Activated CD8-positive, alpha-beta memory T cell treated with anti-CD3 and anti-CD28 coated beads for 48 hours (primary cell): Measurements from ENCODE around the gene SEC14L5.
"Not testable (repeated sequence)": the region's sequence is repeated elsewhere in the genome, so short reads cannot be mapped to it uniquely, and the experiment has no call there.

Experiments
- DNase-seq, 3 experiments: peaks; one replicate each; pipeline ENCODE4 v3.0.0-alpha.2; 2020; ENCODE audit warnings: low read depth in 2 of 3, low spot score in 2 of 3

SEC14L5 gene

DNA sequence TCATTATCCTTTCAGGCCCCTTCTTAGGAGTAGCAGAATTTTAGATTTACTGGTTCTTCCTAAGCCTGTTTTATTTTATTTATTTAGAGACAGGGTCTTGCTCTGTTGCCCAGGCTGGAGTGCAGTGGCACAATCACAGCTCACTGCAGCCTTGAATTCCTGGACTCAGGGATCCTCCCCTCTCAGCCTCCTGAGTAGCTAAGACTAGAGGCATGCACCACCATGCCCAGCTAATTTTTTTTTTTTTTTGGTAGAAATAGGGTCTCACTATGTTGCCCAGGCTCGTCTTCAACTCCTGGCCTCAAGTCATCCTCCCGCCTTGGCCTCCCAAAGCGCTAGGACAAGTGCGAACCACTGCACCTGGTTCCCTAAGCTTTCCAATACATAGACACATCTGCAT is 28.5 kb upstream of the SEC14L5 start:
- not testable (repeated sequence) for DNase-seq

DNA sequence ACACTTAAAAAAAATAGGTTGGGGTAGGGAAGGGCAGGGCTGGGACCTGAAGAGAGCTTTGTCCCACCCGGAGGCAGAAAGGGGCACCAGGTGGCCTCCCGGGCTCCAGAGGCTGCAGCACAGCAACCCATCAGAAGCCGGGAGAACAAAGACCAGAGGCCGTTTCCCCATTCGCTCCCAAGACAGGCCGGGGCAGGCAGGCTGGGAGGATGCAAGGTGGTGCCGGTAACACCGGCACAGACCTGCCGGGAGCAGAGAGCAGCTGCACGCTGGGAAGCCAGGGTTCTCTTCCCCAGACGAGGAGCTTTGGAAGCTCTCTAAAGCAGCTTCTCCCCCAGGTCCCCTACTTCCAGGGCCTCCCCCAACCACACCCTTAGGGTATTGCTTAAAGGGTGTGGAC is 26.7 kb upstream of the SEC14L5 start:
- no peak for DNase-seq

DNA sequence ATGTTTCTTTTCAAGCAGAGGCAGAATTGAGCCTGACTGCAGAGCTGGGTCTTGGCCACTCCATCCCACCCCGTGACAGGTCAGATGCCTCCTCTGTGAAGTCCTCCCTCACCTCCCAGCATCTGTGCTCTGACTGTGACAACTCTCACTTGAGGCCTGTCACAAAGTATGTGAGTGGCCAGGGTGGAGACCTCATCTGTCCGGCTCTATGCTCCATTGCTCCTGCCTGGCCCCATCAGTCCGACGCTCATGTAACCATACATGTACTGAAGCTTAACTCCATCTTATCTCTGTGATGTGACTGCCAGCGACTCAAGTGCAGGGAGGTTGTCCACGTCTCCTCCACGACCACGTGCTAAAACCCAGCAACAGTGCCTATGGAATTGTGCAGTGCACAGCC is 24.7 kb upstream of the SEC14L5 start:
- no peak for DNase-seq

DNA sequence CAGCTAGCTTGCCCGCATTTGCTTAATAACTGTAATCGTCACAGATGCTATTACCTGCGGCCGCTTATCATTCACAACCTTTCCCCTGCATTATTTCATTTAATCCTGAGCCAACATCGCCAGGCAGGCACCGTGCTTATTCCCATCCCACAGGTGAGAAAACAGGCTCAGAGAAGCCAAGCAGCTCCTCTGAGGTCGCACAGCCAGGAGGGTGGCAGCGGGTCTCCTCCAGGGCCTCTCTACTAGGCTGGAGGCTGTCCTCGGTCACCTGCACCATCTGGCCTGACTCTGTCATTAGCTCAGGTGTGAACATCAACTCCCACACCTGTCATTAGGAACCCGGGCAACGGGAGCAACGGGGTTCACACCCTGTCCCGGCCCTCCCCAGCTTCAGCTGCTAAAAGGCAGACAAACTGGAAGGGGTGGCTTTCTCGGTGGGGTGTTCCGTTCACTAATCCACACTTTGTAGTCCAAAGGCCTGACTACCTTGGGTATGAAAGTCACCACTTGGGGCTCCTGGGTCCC is 24.2 kb upstream of the SEC14L5 start:
- DNase-seq, result no peak

DNA sequence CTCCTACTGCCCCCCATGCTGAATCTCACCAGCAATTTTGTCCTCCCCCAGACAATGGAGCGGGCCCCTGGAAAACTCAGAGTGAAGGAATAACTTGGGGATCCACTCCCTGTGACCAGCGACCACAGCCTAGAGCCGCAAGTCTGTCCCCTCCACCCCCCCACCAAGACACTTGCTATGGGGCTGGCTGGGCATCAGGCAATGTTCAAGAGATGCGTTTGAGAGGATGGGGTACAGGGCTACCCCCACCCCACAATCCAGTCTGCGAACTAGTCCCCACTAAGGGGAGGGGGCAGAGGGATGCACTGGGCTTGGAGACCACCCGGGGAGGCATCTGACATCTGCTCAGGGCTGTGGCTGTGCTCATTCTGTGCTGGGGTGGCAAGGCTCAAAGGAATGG is 23.5 kb upstream of the SEC14L5 start:
- no peak for DNase-seq

DNA sequence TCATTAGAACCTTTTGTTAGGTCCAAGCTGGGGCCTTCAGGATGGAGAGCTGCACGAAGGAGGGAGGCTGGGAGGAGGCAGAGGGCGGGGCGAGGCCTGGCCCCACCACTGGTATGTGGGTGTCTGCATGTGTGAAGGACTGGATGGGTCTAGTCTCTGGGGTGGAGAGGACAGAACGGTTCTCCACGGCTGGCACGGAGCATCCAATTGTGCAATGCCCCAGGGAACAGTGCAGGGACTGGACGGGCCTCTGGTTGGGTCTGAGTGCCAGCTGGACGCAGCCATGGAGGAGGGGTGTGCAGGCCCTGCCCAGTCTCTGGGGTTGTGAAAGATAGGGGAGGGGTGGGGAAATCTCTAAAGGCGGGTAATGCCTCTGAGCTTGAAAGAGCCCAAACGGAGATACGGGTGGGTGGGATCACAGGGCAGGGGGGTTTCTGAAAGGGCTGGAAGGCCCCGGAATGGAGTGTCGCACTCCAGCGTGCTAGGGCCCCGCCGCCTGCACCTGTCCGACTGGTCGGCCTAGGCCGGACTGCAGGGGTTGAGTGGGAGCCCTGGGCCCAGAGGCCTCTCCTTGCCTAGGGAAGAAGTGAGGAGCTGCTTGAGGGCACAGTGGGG is 22.8 kb upstream of the SEC14L5 start:
- no peak for DNase-seq

DNA sequence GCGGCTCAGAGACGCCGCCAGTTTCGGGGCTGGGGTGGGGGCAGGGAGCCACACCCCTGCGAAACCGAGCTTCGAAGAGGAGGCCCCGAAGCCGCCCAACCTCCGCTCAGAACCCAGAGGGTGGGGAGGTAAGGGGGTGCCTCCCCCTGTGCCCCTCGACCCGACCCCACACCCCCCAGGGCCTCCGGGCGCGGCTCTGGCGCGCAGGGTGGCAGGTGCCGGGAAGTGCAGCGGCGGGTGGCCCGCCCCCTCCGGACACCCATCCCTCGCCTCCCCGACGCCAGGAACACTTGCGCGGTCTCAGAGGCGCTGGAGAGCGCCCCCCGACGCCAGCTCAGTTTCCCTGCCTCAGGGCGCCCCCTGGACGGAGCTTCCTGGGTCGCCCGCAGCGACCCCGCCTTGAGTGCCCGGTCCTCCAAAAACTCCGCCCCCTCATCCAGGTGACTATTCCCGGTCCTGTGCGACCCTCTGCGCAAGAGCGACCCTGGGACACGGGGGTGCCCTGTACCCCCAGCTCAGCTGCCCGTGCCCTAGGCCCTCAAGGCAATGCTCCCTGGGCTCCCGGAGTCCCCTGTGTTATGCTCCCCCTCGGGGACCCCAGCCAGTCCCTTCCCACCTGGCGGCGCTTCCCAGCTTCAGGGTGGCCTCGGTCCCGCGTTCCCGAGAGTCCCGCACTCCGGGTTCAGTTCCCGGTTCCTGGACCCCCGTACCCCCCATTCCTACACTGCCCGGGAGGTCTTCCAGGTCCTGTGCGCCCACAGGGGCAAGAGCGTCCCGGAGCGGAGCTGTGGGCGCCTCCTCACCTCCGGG is 21.7 kb upstream of the SEC14L5 start:
- DNase-seq, result no peak

DNA sequence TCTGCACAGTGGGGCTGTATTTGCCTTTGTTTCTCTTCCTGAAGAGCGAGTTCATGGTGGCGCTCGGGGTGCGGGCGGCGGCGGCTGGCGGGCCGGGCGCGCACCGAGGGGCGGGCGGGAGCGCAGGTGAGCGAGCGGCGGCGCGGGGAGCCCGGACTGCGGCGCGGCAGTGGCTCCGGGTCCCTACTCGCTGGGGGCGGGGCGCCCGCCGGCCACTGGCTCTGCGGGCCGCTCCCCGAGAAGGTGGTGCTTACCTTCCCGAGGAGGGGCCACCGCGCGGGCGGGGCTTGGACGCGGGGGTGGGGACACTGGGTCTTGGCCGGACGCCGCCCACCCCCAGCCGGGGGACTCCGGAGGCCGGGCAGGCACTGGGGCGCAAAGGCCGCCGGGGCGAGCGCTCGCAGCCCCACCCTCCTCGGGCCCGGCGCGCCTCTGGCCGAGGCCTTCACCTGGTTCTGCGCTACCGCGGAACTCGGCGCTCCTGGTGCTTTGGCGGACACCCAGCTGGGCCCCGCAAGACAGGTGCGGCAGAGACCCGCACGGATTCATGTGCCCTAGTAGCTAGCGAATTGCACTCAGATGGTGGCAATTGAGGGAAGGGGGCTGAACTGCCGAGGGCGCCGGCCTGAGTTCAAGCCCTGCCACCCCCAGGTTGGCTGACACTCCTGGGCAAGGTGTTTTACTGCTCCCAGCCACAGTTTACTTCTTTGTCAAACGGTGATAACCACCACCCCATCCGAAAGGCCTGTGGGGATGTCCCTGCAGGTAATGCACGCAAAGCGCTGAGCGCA is 20.9 kb upstream of the SEC14L5 start, which contains the start of gene PPL:
PPL (minus strand) TSS at position 158 of the 791 bp plus-strand sequence; CDS start at position 55, 103 bp downstream.
- no peak for DNase-seq

DNA sequence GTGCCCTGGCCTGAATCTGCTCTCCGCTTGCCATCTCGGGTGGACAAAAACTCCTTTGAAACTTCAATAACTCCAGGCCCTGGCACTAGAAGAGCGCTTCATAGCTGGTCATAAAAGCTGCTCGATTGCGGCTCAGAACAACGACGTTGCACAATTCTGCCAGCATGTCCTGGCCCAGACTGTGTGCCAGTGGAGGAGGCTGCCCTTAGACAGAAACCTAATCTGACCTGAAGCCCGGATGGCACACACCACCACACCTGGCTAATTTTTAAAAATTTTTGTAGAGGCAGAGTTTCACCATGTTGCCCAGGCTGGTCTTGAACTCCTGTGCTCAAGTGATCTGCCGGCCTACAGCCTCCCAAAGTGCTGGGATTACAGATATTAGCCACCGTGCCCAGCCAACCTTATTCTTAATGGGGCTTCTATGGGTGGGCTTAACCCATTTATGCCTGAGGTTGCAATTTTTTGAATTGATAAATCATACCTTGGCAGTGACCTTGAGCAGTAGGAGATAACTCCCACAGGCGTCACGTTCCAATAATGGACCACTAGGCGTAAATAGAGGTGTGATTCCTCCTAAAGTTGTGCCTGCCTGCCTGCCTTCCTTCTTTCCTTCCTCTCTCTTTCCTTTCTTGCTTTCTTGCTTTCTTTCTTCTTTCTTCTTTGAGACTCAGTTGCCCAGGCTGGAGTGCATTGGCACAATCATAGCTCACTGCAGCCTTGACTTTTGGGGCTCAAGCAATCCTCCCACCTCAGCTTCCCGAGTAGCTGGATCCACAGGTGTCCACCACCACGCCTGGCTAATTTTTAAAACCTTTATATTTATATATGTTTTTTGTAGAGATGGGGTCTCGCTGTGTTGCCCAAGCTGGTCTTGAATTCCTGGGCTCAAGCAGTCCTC is 20.1 kb upstream of the SEC14L5 start:
- DNase-seq, result no peak

DNA sequence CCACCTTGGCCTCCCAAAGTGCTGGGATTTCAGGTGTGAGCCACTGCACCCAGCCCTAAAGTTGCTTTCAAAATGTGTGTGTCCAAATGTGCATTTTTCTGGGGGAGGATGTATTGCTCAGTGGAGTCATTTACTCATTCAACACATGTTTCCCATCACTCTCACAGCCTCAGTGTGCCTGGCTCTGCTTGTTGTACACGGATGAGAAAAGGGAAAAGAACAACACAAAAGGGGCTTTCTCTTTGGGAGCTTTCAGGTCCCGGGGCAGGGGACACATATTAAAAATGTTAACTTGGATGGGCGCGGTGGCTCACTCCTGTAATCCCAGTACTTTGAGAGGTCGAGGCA is 19.5 kb upstream of the SEC14L5 start:
- DNase-seq, result no peak

DNA sequence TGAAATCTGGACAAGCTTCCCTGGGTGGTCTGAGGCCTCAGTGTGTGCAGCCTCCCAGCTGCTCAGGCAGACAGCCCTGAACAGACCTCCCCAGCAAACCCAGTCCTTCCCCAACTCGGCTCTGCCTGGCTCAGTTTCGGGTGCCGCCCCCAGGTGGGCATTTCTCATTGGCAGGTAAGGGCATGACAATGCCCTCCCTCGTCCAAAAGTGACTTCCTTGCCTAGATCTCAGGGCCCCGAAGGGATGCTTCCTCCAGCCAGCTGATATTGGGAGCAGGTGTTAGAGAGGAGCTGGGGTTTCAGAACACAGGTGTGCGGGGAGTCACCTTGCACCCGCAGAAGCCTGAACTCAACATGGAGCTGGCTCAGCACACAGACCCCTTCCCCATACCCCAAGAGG is 17.4 kb upstream of the SEC14L5 start:
- DNase-seq, result no peak

DNA sequence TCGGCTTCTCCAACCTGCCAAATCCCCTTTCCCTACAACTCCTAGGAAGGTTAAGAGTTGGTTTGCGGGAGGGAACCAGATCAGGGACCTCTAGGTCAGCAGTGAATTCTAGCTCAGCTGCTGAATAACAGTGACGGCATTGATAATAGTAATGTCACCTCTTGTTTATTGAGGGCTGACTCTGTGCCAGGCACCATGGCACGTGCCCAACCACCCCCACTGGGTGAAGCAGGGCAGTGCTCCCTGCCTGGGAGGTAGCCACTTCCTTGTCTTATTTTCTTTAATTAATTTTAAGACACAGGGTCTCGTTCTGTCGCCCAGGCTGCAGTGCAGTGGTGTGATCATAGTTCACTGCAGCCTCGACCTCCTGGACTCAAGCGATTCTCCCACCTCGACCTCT is 15.6 kb upstream of the SEC14L5 start:
- DNase-seq, result no peak

DNA sequence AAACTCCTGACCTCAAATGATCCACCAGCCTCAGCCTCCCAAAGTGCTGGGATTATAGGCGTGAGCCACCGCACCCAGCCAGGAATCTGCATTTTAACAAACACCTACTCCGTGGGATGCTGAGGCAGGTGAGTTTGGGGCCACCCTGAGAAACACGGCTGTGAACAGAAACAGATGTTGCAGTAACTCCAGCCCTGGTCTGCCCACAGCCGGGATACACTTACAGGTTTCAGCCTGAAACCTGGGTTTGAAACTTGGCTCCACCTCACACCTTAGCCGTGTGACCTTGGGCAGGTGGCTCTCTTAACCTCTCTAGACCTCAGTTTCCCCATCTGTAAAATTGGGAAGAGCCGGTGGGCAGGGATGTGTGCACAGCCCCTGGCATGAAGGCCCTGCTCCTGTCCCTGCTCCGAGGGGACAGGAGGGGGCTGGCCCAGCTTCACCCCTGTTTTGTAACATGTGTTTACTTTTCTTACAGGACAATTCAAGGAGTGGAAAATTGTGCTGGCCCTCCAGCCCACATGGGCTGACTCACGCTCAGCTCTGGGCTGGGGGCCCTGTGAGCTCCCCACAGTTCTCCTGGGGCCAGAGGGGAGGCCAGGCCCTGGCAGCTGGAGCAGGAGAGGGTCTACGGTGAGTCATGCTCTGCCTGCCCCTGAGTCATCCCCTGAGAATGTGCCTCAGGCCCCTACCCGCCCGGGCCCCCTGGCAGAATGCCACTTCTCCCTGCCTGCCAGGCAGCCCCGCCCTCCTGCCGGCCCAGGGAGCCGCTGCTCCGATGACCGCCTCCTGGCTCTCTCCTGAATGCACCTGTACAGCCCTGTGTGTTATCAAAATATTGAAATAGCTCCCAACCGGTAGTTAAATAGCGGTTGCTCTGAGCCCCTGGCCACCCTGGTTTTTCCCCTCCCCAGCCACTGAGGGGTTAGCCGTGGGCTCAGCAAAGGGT is 13.5 kb upstream of the SEC14L5 start:
- no peak for DNase-seq

DNA sequence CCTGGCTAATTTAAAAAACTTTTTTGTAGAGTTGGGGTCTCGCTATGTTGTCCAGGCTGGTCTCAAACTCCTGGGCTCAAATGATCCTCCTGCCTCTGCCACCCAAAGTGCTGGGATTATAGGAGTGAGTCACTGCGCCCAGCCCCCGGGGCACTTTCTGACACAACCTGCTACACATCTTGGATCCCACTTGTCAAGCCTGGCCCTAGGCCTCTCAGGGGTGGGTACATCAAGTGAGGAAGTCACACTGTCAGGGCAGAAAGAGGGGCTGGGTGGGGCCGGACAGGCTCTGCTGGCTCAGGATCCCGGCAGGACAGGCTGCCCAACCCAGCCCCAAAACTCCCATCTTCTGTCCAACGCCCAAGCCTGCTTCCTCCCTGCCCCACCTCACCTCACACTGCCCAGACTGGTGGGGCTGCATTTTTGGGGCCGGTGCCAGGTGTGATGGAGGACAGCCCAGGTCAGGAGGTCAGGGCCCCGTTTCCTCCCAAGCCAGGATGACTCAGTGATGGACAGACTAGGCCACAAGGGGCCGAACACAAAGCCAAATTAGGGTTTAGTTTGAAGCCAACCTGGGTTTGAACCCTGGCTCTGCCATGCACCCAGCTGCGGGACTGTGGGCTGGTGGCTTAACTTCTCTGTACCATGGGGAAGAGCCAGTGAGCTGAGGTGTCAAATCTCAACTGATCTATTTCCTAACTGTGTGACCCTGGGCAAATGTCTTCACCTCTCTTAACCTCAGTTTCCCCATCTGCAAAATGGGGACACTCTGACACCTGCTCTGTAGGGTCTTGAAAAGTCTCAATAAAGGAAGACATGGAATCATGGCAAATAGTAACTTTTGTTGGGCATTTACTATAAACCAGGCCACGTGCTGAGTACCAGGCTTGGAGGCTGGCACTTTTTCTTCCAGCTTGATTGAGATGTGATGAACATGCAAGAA is 12.3 kb upstream of the SEC14L5 start:
- DNase-seq, result no peak

DNA sequence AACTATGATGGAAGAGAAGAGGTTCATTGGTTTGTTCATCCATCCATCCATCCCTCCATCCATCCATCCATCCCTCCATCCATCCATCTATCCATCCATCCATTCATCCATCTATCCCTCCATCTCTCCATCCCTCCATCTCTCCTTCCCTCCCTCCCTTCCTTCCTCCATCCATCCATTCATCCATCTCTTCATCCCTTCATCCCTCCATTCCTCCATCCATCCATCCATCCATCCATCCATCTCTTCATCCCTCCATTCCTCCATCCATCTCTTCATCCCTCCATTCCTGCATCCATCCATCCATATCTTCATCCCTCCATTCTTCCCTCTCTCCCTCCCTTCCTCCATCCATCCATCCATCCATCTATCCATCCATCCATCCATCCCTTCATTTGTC is 11.2 kb upstream of the SEC14L5 start:
- no peak for DNase-seq

DNA sequence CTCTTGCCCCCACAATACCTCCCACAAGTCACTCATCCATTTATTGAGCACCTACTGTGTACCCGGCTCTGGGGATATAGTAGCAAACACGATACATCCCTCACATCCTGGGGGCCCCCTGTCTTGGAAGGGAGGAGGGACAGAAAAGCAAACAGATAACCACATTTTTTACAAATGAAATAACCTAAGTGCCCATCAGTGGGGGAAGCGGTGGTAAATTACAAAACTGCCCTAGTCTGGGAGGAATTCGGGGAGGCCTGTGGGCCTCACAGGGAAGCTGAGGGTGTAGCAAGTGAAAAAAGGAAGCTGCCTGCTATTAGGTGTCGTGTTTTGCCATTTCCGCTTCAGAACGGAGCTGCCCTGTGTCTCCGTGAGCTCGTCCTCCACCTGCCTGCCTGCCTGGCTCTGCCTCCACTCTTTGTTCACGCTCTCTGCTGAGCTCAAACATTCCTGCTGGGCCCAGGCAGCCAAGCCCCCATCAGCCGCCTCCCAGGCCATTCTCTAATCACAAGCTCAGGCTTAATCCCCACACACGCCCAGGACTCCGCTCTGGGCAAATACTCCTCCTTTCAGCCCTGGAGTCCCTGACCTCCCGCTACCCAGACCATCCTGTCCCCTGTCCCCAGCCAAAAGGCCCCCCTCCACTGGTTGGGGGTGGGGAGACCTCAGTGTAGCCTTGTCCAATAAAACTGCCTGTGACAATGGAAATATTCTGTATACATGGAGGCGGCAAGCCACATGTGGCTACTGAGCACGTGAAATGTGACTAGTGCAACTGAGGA is 10.2 kb upstream of the SEC14L5 start:
- DNase-seq, result no peak

DNA sequence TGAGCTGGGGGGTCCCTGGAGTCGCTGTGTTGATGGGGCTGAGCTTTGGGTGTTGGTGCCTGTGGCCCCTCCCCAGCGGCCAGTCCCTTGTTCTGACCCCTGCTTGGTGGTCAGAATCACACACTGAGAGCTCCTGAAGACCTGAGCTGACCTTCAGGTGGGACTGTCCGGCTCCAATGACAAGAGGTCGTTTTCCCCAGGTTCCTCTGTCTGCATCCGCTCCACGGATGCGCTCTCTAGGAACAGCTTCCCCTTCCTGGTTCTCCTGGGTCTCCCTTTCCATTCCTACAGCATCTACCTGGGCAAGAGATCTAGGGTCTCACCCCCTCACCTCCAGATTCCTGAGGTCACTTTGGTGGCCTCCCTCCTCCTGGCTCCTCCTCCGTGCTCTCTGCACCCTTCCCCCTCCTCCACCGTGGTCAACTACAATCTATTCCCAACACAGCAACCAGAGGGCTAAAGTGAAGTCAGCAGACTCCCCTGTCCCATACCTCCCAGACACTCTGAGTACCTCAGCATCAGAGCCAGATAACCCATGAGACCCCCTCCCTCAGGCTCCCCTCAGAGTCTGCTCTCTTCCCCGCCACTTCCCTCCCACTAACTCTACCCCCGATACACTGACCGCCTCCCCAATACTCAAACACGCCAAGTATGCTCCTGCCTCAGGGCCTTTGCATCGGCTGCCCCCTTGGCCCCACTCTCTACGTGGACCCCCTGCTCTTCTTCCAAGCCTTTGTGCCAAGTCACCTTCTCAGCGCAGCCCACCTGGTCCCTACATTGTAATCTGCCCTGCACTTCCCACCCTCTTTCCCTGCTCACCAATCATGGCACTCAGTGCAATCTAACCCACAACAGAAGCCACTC is 9.0 kb upstream of the SEC14L5 start:
- no peak for DNase-seq
